H1 (cell line): ENCODE measurements around the gene OPCML.

Experiments used
- ATF2 ChIP-seq: IDR thresholded peaks from 2 replicates; pipeline ENCODE4 v1.6.1; 2012; ENCODE audit warnings: low read length, inconsistent platforms
- CTCF ChIP-seq, 3 experiments: IDR thresholded peaks; 1 replicate in 2 of 3; 2 replicates in 1 of 3; pipeline versions ENCODE4 v1.5.1 to v1.6.1; 2011; ENCODE audit warnings: low read length in 3 of 3, mild to moderate bottlenecking in 3 of 3, inconsistent platforms in 2 of 3, low read depth in 1 of 3, moderate library complexity in 1 of 3; ENCODE audit not compliant: insufficient read depth in 1 of 3; ENCODE audit errors: control extremely low read depth in 1 of 3
- FOSL1 ChIP-seq: IDR thresholded peaks from 2 replicates; pipeline ENCODE4 v1.6.1; 2011; ENCODE audit warnings: mild to moderate bottlenecking, low read depth, low read length, moderate library complexity; ENCODE audit not compliant: insufficient read depth
- GABPA ChIP-seq: IDR thresholded peaks from 2 replicates; pipeline ENCODE4 v1.6.1; 2011; ENCODE audit warnings: mild to moderate bottlenecking, low read length, moderate library complexity, borderline replicate concordance; ENCODE audit not compliant: insufficient read depth
- JUND ChIP-seq: IDR thresholded peaks from 2 replicates; pipeline ENCODE4 v1.6.1; 2011; ENCODE audit warnings: mild to moderate bottlenecking, improper control_type of control experiment, low read length
- POLR2A ChIP-seq, 2 experiments: IDR thresholded peaks; 1 replicate in 1 of 2; 2 replicates in 1 of 2; pipeline ENCODE4 v1.6.1; 2011; ENCODE audit warnings: low read depth in 2 of 2, low read length in 2 of 2, mild to moderate bottlenecking in 2 of 2; ENCODE audit errors: control extremely low read depth in 1 of 2
- TAF1 ChIP-seq: IDR thresholded peaks from 2 replicates; pipeline ENCODE4 v1.6.1; 2011; ENCODE audit warnings: mild to moderate bottlenecking, low read depth, low read length

GRCh38 chr11:132610791-132611190, 921.5 kb downstream of the OPCML start:
- TF ChIP-seq CTCF (IDR thresholded peaks at IDR 0.05; ENCODE audit: control extremely low read depth in 1 of 3, insufficient read depth in 1 of 3, low read depth in 1 of 3, low read length in 3 of 3) (no peak), FOSL1 (no peak), JUND (no peak), GABPA (no peak), ATF2 (no peak), POLR2A (IDR thresholded peaks at IDR 0.05; ENCODE audit: control extremely low read depth in 1 of 2, low read depth in 2 of 2, low read length in 2 of 2) (no peak), TAF1 (no peak)
